Natural killer cell (primary cell): ENCODE measurements around the gene C22orf23. TPM values are rescaled to one million over a fixed set of nuclear protein-coding genes. Genes with fewer than 3 reads are reported as not detected.
A peak's percentile ranks its signal among the peaks of the same experiment; 100 is the strongest.

Source experiments
- ATAC-seq, 3 donors: fragments of 150-1000 bp in 2 of 3; fragments of 200-7000 bp in 1 of 3; cut with Tn5 transposase; 1 replicate in 1 of 3; 2 replicates in 2 of 3; pipeline ENCODE4 v1.10.0; 2021; ENCODE audit warnings: mild to moderate bottlenecking in 2 of 3, moderate library complexity in 2 of 3
- DNase-seq, 2 donors: peaks; one replicate each; pipeline versions ENCODE4 v3.0.0 to v3.0.0-alpha.2; 2013 to 2021; ENCODE audit warnings: mixed read lengths in 1 of 2
- H3K27ac ChIP-seq: one replicate; pipeline ENCODE4 v1.5.1; 2013; ENCODE audit warnings: mild to moderate bottlenecking, low read length
- H3K27me3 ChIP-seq: one replicate; pipeline ENCODE4 v1.6.1; 2013; ENCODE audit warnings: low read length; ENCODE audit not compliant: control insufficient read depth, insufficient read depth
- H3K36me3 ChIP-seq: one replicate; pipeline ENCODE4 v1.6.1; 2013; ENCODE audit warnings: low read length; ENCODE audit not compliant: control insufficient read depth, insufficient read depth
- H3K4me1 ChIP-seq: one replicate; pipeline ENCODE4 v1.6.1; 2013; ENCODE audit warnings: low read length; ENCODE audit not compliant: control insufficient read depth, insufficient read depth
- H3K4me3 ChIP-seq: one replicate; pipeline ENCODE4 v1.5.1; 2013; ENCODE audit warnings: low read length
- H3K9me3 ChIP-seq: one replicate; pipeline ENCODE4 v1.6.1; 2013; ENCODE audit warnings: low read length; ENCODE audit not compliant: control insufficient read depth, insufficient read depth
- H3K27ac Mint-ChIP-seq, 2 donors: one replicate each; pipeline ENCODE4 v1.8.0; 2022; ENCODE audit warnings: mild to moderate bottlenecking in 2 of 2, mixed read lengths in 2 of 2, moderate library complexity in 1 of 2
- H3K27me3 Mint-ChIP-seq, 2 donors: one replicate each; pipeline ENCODE4 v1.8.0; 2022; ENCODE audit warnings: low read depth in 2 of 2, mixed read lengths in 2 of 2
- H3K36me3 Mint-ChIP-seq: one replicate; pipeline ENCODE4 v1.8.0; 2022; ENCODE audit warnings: mixed read lengths
- H3K4me1 Mint-ChIP-seq, 2 donors: one replicate each; pipeline ENCODE4 v1.8.0; 2022; ENCODE audit warnings: mixed read lengths in 2 of 2
- H3K4me3 Mint-ChIP-seq: one replicate; pipeline ENCODE4 v1.8.0; 2022; ENCODE audit warnings: mild to moderate bottlenecking, moderate library complexity, mixed read lengths
- H3K9me3 Mint-ChIP-seq, 2 donors: one replicate each; pipeline ENCODE4 v1.8.0; 2022; ENCODE audit warnings: mixed read lengths in 2 of 2
- WGBS: methylation state at CpG from one replicate; pipeline ENCODE4 v1.1.7; 2013; ENCODE audit warnings: missing lambda C conversion rate; ENCODE audit not compliant: insufficient coverage; 5-methylcytosine and 5-hydroxymethylcytosine counted together
- intact Hi-C: fragments of 100-400 bp; cut with micrococcal nuclease; formaldehyde crosslinking; loops from one replicate; pipeline ENCODE4 v1.14.2; 2022
- total RNA-seq, 4 donors: library from RNA; stranded (reverse); fragments of 120-200 nt in 1 of 4; gene quantifications; one replicate each; pipeline versions ENCODE4 v1.2.3 to v1.2.4, GENCODE V29; 2013 to 2022
- TF ChIP-seq, protein P1 (sequence below): fragments of 200-600 bp; IDR thresholded peaks from one replicate; pipeline ENCODE4 v1.8.0; 2022; ENCODE audit warnings: antibody characterized with exemption

Gene C22orf23
- total RNA-seq, 3 donors from 2014 or later (not counting 1 experiment from before 2014, with no cell fraction given), result not detected

- H3K27ac Mint-ChIP-seq, result no peak overlapping the region
Measured at GRCh38 chr22:37931893-37932389, 21.5 kb downstream of the C22orf23 start.

DNA sequence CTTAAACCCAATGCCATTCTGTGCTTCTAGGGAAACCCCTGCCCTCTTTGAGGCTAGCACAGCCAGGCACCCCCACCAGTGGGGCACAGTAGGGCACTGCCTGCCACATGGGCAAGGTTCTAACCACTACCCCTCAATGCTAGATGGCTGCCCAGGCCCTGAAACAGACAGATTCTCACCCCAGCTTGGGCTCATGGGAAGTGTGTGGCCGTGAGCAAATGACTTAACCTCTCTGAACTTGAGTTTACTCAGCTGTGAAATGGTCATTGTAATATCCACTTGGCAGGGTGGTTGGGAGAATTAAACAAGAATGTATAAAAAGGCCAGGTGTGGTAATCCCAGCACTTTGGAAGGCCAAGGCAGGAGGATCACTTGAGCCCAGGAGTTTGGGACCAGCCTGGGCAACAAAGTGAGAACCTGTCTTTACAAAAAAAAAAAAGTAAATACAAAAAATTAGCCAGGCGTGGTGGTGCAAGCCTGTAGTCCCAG, 22.4 kb downstream of the C22orf23 start:
- intact Hi-C loops, result no loop called here
- TF ChIP-seq, protein P1, sequence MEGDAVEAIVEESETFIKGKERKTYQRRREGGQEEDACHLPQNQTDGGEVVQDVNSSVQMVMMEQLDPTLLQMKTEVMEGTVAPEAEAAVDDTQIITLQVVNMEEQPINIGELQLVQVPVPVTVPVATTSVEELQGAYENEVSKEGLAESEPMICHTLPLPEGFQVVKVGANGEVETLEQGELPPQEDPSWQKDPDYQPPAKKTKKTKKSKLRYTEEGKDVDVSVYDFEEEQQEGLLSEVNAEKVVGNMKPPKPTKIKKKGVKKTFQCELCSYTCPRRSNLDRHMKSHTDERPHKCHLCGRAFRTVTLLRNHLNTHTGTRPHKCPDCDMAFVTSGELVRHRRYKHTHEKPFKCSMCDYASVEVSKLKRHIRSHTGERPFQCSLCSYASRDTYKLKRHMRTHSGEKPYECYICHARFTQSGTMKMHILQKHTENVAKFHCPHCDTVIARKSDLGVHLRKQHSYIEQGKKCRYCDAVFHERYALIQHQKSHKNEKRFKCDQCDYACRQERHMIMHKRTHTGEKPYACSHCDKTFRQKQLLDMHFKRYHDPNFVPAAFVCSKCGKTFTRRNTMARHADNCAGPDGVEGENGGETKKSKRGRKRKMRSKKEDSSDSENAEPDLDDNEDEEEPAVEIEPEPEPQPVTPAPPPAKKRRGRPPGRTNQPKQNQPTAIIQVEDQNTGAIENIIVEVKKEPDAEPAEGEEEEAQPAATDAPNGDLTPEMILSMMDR, result no peak
- H3K4me3 Mint-ChIP-seq, result no peak overlapping the region
- H3K4me1 Mint-ChIP-seq, result peaks cover 8 to 17% of the 10 kb centered on the region in 2 donors
- no peaks in the 10 kb centered on the region for H3K9me3 Mint-ChIP-seq
- Histone ChIP-seq H3K27ac (no peak overlapping the region), H3K9me3 (no peaks in the 10 kb centered on the region), H3K4me3 (no peak overlapping the region), H3K4me1 (peaks cover 10% of the 10 kb centered on the region), H3K27me3 (no peaks in the 10 kb centered on the region), H3K36me3 (peaks cover 34% of the 10 kb centered on the region)
- no peaks in the 10 kb centered on the region for H3K27me3 Mint-ChIP-seq
- DNase-seq (no peak), ATAC-seq (no peak)
- 85% methylated on average over 2 of the region's 2 CpGs for WGBS
- H3K36me3 Mint-ChIP-seq, result no peaks in the 10 kb centered on the region
- H3K27ac Mint-ChIP-seq, result no peak overlapping the region

More at GRCh38 chr22:37931893-37932389, 21.5 kb downstream of the C22orf23 start:
- Mint-ChIP-seq H3K4me3 (no peak overlapping the region), H3K27me3 (no peaks in the 10 kb centered on the region), H3K4me1 (peaks cover 8 to 17% of the 10 kb centered on the region in 2 donors), H3K9me3 (no peaks in the 10 kb centered on the region), H3K36me3 (no peaks in the 10 kb centered on the region)
- no peak for DNase-seq
- TF ChIP-seq, protein P1, result no peak
- Histone ChIP-seq H3K27ac (no peak overlapping the region), H3K36me3 (peaks cover 25% of the 10 kb centered on the region), H3K4me1 (peaks cover 10% of the 10 kb centered on the region), H3K4me3 (no peak overlapping the region), H3K27me3 (no peaks in the 10 kb centered on the region), H3K9me3 (no peaks in the 10 kb centered on the region)
- 87% methylated on average over 6 of the region's 6 CpGs for WGBS
- intact Hi-C loops, result no loop called here
- ATAC-seq, result no peak

DNA sequence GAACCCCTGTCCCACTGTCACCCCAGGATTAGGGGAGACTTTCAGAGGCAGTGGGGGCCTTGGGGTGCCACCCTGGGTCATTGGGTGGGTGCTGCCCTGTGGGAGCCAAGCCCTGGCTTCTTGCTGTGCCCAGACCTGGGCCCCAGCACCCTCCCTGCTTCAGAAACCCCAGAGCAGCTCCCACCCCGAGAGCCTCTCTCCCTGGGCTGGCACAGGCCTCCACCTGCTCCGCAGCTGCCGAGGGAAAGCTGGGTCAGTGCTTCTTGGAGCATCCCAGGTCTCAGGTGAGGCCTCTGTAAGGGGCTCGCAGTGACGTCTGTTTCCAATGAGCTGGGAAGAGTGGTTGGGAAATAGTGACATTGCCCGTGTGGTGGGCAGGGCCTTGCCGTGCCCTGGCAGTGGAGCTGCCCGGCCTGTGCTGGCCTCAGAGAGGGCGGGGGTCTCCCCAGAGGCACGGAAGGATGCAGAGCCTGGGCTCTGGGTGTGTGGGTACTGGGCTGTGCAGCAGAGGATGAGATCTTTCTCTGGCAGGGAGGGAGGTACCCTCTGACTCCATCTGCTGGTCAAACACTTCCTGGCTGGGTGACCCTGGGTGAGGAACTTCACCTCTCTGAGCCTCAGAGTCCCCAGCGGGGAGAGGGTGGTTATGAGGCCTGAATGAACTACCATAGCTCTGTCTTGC, 23.0 kb downstream of the C22orf23 start:
- no peaks in the 10 kb centered on the region for H3K9me3 ChIP-seq
- Mint-ChIP-seq H3K9me3 (no peaks in the 10 kb centered on the region), H3K4me3 (no peak overlapping the region), H3K27me3 (no peaks in the 10 kb centered on the region), H3K27ac (no peak overlapping the region), H3K36me3 (no peaks in the 10 kb centered on the region), H3K4me1 (peaks cover 8 to 17% of the 10 kb centered on the region in 2 donors)
- no peak overlapping the region for H3K27ac ChIP-seq
- peaks cover 10% of the 10 kb centered on the region for H3K4me1 ChIP-seq
- ATAC-seq (no peak), DNase-seq (peak in 1 of 2 donors; percentile 35)
- WGBS, result 91% methylated on average over 11 of the region's 11 CpGs
- no peaks in the 10 kb centered on the region for H3K27me3 ChIP-seq
- H3K4me3 ChIP-seq, result no peak overlapping the region
- intact Hi-C loops, result no loop called here
- TF ChIP-seq, protein P1, result no peak
- peaks cover 39% of the 10 kb centered on the region for H3K36me3 ChIP-seq
